GM12874 (cell line): ENCODE measurements around the gene BUB3.

Experiments
- TF ChIP-seq, protein P1 (sequence below): IDR thresholded peaks from 2 replicates; pipeline ENCODE4 v1.5.1; 2011; ENCODE audit warnings: low read depth, mild to moderate bottlenecking, control low read depth, low read length, moderate library complexity; ENCODE audit not compliant: insufficient read depth

Gene BUB3, protein sequence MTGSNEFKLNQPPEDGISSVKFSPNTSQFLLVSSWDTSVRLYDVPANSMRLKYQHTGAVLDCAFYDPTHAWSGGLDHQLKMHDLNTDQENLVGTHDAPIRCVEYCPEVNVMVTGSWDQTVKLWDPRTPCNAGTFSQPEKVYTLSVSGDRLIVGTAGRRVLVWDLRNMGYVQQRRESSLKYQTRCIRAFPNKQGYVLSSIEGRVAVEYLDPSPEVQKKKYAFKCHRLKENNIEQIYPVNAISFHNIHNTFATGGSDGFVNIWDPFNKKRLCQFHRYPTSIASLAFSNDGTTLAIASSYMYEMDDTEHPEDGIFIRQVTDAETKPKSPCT

DNA sequence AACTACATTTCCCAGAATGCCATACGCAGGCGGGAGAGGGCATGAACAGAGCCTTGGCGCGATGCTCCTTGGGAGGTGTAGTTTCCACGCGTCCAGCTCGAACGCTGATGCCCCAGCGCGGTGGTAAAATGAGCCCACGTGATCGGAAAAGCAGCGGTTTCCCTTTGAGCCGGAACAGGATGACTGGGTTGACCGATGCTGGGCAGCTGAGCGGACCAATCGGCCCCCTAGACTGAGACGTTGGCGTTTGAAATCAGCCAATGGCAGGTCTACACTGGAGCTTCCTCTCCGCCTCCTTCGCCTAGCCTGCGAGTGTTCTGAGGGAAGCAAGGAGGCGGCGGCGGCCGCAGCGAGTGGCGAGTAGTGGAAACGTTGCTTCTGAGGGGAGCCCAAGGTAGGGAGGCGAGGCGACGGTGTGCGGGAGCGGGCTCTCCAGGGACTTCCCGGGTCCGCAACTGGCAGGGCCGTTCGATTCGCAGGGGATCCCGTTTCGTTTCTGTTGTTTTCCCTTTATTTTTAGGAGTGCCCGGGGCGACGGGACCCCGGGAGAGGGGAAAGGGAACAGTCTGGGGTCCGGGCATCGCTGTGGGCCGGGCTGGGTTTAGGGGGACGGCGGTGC lies at the start of gene BUB3:
Gene BUB3, plus strand, starts transcription at position 311 of the 619 bp plus-strand sequence. CDS start 516 bp downstream, outside the sequence.
- TF ChIP-seq, protein P1, sequence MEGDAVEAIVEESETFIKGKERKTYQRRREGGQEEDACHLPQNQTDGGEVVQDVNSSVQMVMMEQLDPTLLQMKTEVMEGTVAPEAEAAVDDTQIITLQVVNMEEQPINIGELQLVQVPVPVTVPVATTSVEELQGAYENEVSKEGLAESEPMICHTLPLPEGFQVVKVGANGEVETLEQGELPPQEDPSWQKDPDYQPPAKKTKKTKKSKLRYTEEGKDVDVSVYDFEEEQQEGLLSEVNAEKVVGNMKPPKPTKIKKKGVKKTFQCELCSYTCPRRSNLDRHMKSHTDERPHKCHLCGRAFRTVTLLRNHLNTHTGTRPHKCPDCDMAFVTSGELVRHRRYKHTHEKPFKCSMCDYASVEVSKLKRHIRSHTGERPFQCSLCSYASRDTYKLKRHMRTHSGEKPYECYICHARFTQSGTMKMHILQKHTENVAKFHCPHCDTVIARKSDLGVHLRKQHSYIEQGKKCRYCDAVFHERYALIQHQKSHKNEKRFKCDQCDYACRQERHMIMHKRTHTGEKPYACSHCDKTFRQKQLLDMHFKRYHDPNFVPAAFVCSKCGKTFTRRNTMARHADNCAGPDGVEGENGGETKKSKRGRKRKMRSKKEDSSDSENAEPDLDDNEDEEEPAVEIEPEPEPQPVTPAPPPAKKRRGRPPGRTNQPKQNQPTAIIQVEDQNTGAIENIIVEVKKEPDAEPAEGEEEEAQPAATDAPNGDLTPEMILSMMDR, result no peak

DNA sequence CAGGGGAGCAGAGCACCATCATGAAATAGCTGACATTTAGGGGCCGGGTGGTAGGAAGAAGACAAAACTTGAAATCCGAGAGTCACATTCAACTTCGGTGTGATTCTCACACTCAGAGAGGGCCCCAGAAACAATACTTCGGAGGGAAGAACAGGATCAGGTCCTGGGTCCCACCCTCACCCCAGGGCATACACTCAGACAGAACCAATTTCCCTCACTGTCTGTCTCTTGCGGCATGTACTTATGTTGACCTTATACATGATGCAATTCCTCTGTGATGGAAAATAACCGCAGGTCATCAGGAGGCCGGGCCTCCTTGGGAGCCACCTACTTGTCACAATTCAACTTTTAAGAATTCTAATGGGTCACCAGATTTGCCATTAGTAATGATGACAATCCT lies 44.7 kb upstream of the BUB3 start:
- TF ChIP-seq, protein P1, result no peak

DNA sequence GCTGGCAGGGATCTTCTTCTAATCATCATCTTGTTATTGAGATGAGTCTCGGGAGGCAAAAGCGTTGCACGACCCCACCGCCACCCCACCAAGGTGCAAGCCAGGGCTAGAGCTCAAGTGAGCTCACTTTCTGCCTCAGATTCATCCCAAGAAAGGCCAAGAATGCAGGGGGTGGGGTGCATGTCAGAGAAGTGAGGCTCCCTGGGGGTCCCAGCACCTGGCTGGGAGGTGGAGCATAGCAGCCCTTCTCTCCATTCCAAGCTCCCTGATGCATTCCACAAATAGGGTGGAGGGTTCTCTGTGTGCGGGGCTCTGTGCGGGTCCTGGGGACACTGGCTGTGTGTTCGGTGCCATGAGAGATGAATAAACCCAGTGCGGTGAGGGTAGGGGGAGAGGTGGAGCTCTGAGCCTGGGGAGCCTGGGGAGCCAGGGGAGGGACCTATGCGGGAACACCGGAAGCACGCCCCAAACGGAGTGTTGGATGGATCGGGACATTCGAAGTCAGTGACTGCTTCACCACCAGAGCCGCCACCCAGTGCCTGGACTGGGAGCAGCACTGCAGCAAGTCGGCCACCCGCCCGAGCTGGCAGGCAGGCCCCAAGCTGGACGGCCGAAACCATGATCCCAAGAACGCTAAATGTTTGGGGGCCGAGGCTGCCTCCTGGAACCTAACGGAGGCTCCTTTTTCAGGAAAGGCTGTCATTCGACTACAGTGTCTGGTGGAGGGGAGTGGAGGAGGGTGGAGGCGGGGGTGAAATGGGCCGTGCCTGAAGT lies 36.4 kb upstream of the BUB3 start:
- TF ChIP-seq, protein P1, result no peak

DNA sequence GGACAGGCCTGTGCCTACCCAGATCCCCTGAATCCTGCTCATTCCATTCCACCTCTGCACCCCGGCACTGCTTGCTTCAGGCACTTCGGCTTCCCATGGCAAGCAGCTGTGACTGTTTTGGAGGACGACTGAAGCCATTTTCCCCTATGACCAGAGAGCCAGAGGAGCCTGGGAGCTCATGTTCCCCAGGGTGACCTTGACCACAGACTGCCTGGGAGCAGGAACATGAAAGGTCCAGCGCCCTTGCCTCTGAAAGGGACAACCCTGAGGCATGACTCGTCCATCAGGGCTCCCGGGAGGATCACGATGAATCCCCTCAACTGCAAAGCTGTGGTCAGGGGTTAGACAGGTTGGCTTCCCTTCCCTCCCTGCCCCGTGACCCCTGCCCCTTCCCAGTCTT lies 35.1 kb upstream of the BUB3 start:
- TF ChIP-seq, protein P1, result no peak

DNA sequence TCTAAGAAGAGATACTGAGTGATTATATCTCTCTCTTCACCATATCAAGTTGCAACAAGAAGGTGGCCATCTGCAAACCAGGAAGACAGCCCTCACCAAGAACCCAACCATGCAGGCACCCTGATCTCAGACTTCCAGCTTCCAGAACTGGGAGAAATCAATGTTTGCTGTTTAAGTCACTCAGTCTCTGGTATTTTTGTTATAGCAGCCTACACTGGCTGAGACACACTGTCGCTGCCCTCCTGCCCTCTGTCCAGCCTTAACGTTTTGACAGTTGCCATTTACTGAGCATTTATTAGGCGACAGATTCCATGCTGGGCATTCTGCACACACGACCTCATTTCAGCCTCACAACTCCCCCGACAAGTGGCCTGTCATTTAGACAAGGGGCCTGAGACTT lies 28.0 kb upstream of the BUB3 start:
- TF ChIP-seq, protein P1, result no peak

DNA sequence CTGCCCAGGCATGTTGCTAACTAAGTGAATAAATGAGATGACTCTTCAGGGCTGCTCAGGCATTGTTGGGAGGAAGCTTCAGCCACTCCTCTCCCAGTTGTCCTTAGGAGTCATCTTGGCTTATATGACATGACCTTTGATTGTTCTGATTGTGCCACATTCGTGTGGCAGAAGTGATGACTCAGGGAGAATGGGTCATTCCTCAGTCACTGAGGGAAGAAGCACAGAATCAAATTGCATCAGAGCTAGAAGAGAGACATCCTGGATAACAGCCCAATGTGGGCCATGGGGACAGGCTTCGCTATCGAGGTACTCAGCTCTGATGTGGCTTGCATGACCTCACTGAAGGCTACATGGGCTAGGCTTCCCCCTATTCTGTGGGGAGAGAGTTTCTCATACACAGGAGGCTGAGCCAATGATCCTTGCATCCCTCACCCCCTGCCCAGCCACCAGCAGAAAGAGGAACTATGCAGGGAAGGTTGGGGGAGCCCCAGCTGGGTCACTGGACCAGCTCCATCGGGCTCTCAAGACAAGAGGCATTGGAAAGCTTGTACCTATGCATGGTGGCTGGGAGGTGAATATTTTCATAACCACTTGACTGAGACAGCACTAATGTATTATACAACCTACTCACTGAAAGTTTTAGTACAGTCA lies 24.5 kb upstream of the BUB3 start:
- TF ChIP-seq, protein P1, result no peak
